HG02642 (cell line): ENCODE results near the gene JDP2.
A peak's percentile ranks its signal among the peaks of the same experiment; 100 is the strongest.
"Not testable (repeated sequence)": the region's sequence is repeated elsewhere in the genome, so short reads cannot be mapped to it uniquely, and the experiment has no call there.

Source experiments
- ATAC-seq: cut with Tn5 transposase; IDR thresholded peaks from one replicate; pipeline ENCODE4 v1.9.1; 2021; ENCODE audit warnings: mild to moderate bottlenecking; ENCODE audit not compliant: unreplicated experiment, poor library complexity

Gene JDP2

GRCh38 chr14:75427482-75428229 lies at the start of gene JDP2:
Gene JDP2, plus strand, starts transcription at chr14:75428022. Its CDS starts 9,899 bp downstream, at chr14:75437921.
- ATAC-seq = peak; percentile 50

GRCh38 chr14:75379246-75379929 lies 48.4 kb upstream of the JDP2 start:
- no peak for ATAC-seq

GRCh38 chr14:75379930-75380270 lies 47.9 kb upstream of the JDP2 start:
- ATAC-seq = no peak

- ATAC-seq = no peak
These were observed 47.2 kb upstream of the JDP2 start for GRCh38 chr14:75380656-75381055.

GRCh38 chr14:75381642-75382041 lies 46.2 kb upstream of the JDP2 start:
- no peak for ATAC-seq

GRCh38 chr14:75383219-75383618 lies 44.6 kb upstream of the JDP2 start:
- not testable (repeated sequence) for ATAC-seq

- ATAC-seq = no peak
These were observed 44.1 kb upstream of the JDP2 start for GRCh38 chr14:75383721-75384120.

- no peak for ATAC-seq
These were observed 38.1 kb upstream of the JDP2 start for GRCh38 chr14:75389679-75390078.

- ATAC-seq = no peak
These were observed 37.6 kb upstream of the JDP2 start for GRCh38 chr14:75390183-75390582.

GRCh38 chr14:75391953-75392352 lies 35.9 kb upstream of the JDP2 start:
- no peak for ATAC-seq

GRCh38 chr14:75392686-75393641 lies 34.9 kb upstream of the JDP2 start:
- no peak for ATAC-seq

- no peak for ATAC-seq
These were observed 34.0 kb upstream of the JDP2 start for GRCh38 chr14:75393794-75394193.

GRCh38 chr14:75395862-75396261 lies 32.0 kb upstream of the JDP2 start:
- no peak for ATAC-seq

GRCh38 chr14:75399321-75399720 lies 28.5 kb upstream of the JDP2 start:
- no peak for ATAC-seq

GRCh38 chr14:75399843-75400775 lies 27.7 kb upstream of the JDP2 start:
- no peak for ATAC-seq

GRCh38 chr14:75401361-75401760 lies 26.5 kb upstream of the JDP2 start:
- ATAC-seq = no peak

- no peak for ATAC-seq
These were observed 24.9 kb upstream of the JDP2 start for GRCh38 chr14:75402867-75403413.

- ATAC-seq = no peak
These were observed 23.0 kb upstream of the JDP2 start for GRCh38 chr14:75404847-75405246.

GRCh38 chr14:75406102-75406501 lies 21.7 kb upstream of the JDP2 start:
- no peak for ATAC-seq

GRCh38 chr14:75406856-75407255 lies 21.0 kb upstream of the JDP2 start:
- ATAC-seq = no peak
